ENCODE results near the gene RNF8.
"Not testable (repeated sequence)": the region's sequence is repeated elsewhere in the genome, so short reads cannot be mapped to it uniquely, and the experiment has no call there.

Gene RNF8

DNA sequence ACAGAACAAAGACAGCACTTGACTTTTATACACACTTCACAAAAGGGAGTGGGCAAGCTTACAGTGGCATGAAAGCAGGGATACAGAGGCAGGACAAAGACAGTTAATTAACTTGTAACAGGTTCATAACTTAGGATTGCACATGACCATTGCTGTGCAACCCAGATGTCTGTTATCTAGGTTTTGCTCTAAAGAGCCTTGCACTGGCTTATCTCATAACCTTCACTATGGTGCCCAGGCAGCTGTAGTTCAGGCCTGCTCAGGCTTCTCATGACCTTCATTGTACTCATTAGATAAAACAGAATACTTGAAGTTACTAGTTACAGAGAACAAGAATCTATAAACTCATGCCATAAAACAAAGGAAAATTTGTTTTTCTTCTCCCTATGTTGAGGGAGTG, 47.9 kb downstream of the RNF8 start:
- not testable (repeated sequence) for DNase-seq

DNA sequence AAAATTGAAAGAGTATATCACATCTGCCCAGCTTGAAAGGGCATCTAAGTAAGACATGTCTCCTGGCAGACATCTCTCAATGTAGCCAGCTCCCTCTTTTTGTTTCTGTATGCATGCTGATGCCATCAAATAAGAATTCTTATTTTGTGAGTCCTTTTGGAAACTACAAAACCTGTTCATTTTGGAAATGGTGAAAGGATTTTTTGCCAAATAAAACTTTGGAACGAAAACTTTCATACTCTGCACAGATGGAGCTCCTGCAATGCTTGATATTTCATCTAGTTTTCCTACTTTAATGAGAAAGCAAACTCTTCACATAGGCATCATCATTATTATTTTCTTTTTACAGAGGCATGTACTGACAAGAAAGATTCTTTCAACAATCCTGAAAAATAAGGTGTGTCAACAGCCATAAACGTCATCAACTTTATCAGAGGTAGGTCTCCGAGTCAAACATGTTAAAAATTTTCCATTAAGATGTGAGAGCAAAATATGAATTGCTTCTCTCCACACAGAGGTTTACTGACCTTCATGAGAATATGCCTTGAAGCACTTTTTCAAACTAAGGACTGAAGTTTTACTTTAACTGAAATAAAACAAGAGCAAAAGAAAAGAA, 53.1 kb downstream of the RNF8 start:
- peak; percentile 28 to 73 for DNase-seq

DNA sequence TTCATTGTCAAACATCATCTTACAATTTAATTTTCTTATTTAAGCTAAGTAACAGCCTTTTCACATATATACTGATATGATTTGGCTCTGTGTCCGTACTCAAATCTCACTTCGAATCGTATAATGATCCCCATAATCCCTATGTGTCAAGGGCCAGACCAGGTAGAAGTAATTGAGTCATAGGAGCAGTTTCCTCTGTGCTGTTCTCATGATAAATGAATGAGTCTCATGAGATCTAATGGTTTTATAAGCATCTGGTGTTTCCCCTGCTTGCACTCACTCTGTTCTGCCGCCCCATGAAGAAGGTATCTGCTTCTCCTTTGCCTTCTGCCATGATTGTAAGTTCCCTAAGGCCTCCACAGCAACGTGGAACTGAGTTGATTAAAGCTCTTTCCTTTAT, 54.2 kb downstream of the RNF8 start:
- DNase-seq = peak in 1 of 2 experiments; percentile 9

DNA sequence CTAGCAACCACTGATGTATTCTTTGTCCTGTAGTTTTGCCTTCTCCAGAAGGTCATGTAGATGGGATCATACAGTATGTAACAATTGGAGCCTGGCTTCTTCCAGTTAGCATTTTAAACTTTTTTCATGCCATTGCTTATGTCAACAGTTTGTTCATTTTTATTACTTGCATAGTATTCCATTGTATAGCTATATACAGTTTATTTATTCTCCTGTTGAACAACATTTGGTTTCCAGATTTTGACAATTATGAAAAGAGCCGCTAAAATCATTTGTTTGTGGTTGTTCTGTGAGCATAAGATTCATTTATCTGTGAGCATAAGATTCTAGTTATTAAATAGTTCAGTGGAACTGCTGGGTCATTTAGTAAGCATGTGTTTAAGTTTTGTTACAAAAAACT, 55.7 kb downstream of the RNF8 start:
- DNase-seq = no peak

DNA sequence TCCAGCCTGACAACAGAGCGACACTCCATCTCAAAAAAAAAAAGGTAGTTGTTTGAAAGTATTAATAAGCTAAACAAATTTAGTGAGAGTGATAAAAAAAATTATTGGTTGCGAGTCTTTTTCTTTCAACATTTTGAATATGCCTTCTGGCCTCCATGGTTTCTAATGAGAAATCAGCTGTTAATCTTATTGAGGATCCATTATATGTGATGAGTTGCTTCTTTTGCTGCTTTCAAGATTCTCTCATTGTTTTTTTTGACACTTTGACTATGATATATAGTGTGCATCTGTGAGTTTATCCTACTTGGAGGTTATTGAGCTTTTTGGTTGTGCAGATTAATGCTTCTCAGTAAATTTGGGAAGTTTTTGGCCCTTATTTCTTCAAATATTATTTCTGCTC, 63.6 kb downstream of the RNF8 start:
- no peak for DNase-seq

DNA sequence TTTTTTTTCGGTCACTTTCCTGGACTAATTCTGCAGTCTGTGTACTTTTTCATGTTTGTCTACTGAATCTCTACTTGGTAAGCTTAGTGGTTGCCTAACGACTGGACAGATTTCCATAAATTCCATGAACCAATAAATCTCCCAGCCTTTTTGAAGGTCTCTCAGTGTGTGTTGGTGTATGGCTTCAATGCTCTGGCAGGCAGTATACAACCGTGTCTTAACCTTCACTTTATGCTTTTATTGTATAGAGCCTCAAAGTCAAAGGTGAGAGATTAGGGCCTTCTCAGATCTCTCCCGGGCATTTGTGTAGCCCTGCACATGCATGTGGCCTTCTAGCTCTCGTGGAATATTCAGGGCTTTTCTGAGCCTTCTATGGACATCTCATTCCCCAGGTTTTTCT, 64.9 kb downstream of the RNF8 start:
- DNase-seq = no peak

DNA sequence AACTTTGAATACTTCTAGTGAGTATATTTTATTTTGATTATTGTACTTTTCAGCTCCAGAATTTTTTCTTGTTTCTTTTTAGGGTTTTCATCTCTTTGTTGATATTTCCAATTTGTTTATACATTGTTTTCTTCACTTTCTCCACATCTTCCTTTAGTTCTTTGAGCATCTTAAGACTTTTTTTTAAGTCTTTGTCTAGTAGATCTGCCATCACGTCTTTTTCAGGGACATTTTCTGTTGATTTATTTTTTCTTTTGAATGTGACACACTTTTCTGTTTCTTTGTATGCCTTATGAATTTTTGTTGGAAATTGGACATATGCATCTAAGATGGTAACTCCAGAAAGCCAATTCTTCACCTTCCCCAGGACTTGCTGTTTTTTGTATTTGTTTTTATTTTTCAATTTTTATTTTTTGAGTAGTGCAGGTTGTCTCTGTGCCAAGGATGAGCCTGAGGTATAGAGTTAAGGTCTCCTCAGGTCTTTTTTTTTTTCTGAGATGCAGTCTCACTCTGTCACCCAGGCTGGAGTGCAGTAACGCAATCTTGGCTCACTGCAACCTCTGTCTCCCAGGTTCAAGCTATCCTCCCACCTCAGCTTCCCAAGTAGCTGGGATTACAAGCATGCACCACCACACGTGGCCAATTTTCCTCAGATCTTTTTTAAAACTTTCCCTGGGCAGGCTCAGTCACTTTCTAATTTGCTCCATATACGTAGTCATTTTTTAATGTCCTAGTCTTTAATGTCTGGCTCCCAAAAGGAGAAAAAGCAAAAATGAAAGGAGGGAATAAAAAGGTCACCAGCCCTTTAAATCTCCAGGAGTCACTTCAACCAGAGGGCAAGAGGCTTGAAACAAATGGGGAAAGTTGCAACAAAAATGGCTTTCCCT, 72.5 kb downstream of the RNF8 start:
- no peak for DNase-seq

DNA sequence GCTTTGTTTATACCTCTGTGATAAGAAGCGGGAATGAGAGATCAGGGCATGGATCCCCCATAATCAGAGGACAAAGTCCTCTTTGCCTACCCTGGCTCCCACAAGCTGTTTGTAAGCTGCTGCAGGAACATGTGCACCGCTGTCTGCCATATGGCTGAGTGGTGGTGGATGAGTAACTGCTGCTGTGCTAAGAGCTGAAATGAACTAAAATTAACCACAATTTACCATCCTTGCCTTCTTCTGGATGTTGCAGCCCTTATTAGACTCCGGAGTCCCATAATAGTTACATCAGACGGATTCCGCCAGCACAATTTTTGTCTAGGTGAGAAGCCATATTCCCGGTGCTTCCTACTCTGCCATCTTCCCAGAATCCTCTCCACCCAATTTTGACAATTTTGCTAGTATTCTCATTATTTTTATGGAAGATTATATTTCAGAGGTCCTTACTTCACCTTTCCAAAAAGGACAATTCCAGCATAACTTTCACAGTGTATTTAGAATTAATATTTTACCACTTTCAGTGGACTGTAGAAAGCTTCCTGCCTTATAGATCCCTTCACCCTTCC, 73.2 kb downstream of the RNF8 start:
- DNase-seq = no peak

DNA sequence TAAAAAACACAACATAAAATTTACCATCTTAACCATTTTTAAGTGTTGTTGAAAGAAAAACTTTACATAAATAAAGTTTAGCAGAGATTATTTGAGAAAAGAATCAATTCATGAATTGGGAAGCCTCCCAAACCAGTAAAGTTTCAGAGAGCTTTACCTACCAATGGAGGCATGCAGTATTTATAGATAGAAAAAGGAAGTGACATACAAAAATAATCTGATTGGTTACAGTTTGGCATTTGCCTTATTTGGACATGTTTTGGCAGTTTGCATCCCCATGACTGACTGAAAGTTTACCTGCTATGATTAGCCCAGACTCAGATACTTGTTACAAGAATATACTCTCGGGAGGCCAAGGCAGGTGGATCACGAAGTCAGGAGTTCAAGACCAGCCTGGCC, 75.6 kb downstream of the RNF8 start:
- no peak for DNase-seq

DNA sequence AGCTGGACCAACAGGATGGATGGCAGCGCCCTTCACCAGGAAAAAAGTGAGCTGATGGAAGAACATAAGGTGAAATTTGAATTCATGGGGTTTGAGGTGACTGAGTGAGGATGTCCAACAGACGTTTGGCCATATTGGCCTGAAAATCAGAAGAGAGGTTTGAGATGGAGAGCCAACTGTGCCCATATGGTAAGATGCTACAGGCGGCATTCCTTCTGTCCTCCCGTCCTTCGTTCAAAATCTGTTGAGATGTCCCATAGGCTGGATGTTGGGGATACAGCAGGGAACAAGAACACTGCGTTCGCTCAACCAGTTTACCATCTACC, 78.8 kb downstream of the RNF8 start:
- DNase-seq = no peak

DNA sequence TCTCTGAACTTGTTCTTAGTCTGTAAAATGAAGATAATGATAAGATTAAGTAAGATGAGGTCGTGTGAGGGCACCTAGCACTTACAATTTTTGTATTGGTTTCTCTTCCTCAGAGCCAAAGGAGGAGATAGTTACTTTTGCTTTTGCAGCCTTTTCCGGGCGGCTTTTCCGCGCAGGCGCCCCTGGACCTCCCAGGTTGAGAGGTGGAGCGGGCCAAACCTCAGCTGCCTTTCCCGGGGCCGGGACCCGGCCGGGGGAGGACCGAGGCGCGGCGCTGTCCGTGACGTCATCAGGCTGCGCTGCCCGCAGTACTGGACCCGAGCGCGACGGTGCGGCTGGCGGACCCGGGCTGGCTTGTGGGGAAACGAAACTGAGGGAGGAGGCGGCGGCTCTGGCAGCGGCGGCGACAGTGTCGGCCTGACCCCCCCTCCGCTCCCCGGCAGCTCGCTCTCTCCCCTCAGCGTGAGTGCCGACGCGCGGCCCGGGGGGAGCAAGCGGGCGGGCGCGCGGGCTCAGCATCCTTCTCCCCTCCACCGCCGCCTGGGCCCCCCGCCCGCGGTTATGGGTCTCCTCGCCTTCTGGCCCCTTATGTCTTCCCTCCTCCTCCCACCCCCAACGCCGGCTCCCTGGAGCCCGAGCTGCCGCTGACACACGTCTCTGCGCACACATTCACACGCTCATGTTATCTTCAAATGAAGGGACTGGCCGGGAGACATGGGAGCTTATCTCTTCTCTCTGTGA, 79.3 kb downstream of the RNF8 start, which contains the start of gene CMTR1:
Gene CMTR1, plus strand, starts transcription at position 306 of the 741 bp plus-strand sequence. CDS start 2,409 bp downstream, outside the sequence.
- peak; percentile 76 to 94 for DNase-seq

DNA sequence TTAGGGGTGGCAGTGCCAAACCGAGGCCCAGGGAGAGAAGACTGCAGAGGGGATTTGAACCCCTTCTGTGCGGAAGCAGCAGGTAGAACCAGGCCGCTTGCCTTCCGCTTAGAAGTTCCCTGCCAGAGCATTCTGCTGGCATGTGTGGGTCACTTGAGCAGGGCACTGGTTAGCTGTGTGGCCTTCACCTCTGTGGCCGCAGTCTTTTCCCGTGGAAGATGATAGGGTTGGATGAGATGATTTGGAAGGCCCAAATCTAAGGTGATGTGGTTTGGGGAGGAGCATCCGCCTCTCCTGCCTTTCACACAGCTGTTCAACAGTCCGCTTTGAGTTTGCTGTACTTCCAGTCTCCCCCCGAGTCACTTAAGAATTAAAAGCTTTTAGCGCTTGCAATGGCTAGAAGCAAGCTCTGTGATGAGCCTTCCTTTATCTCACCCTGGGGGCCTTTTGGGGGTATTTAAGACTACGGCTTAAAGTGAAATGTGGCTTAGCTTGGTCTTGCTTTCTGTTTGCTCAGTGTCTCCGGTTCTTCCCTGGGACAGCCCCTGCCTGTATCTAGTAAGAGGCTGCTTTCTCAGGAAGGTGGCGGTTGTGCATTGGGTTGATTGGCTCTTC, 80.0 kb downstream of the RNF8 start:
- no peak for DNase-seq

DNA sequence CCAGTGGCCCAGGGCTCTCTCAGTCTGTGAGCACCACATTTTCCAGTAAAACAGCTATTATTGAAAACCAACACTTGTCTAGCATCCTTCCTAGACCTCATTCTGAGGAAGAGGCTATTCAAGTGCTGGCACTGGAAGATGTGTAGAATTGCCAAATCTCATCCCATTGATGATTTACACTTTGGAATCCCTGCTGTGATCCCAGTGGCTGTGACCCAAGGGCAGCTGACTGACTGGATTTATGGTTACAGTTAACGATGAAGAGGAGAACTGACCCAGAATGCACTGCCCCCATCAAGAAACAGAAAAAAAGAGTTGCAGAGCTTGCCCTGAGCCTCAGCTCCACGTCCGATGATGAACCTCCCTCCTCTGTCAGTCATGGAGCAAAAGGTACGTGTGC, 81.6 kb downstream of the RNF8 start:
- no peak for DNase-seq

DNA sequence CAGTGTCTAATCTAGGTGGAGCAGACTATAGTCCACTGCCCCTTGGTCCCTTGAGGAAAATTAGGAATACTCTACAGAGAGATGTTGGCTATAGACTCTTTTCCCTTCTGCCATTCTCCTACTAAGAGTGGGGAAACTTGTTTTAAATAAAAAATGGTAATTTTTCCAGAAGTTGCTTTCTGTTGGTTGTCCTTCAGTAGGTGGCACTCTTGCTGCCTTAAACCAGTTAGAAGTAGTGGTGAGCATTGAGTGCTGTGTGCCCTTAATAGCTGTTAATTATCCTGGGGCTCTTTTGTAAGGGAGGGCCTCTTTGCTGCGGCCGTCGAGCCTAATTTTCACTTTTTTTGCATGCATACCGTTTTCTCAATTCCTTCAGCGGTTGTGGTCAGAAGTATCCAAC, 82.0 kb downstream of the RNF8 start:
- DNase-seq = no peak

DNA sequence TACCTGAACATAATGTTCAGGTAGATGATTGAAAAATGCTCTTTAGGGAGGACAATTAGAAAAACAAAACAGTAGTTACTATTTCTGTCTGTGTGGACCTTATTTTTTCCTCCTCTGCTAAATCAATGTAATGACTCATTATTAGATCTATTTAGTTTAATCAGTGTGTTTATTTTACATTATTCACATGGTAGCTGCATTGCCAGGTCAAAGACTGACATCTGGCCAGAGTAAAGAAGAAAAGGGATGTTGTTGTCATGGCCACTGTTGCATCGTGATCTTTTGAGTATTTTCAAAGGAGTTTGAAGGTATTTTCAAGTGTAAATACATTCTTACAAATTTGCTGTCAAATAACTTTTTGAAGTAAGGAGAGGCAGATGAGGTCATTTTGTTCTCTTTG, 85.1 kb downstream of the RNF8 start:
- no peak for DNase-seq

DNA sequence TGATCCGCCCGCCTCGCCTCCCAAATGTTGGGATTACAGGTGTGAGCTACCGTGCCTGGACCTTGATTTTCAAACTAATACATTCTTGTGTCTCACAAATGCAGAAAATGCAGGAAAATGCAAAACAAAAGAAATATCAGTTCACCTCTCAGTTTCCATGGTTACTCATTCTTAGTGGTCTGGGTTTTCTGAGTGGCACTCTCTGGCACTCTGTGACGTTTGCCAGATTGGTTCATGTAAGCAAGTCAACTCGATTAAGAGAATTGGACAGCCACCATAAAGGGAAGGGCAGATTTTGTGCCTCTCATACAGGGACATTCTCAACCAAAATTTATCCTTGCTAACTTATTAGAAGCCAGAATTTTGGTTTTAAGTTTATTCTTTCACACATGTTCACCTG, 87.9 kb downstream of the RNF8 start:
- DNase-seq = no peak

DNA sequence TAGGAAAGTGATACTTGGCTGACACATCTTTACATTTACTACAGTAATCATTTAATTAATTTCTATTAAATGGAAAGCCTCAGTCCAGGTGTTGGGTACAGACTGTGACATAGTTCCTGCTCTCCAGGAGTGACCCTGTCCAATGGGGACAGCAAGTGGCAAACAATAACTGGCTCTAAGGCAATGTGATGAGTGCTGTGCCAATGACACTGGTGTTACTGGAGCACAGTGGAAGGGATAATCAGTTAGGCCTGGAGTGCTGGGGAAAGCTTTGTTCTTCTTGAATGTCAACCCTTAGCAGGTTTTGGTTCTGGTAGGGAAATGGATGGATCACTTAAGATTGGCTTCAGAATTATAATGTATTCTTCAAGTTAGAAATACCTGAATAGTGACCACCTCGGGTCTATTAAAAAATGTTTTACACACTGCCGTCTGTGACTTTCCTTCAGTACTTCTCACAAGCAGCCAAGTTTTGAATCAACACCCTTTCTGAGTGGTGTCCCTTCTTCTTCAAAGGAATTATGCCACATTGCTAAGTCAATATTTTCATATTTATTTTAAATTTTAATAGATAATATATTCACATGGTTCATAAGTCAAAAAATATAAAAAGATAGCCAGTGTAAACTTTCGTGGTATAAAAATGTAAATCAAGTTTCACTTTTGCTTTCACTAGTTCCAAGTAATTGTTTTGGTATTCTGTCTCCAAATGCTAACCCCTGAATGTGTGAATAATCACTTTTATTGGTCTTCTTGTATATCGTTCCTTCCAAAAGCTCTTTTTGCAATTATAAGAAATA, 88.8 kb downstream of the RNF8 start:
- no peak for DNase-seq

DNA sequence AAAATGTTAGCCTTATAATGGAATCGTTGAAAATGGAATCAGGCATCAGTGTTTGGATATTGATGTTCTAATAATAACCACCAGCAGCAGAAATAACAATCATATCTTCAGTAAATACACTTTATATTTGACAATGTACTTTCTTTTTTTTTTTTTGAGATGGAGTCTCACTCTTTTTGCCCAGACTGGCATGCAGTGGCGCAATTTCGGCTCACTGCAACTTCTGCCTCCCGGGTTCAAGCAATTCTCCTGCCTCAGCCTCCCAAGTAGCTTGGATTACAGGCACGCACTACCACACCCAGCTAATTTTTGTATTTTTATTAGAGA, 89.4 kb downstream of the RNF8 start:
- not testable (repeated sequence) for DNase-seq
